Astrocyte of the cerebellum (primary cell): ENCODE data around the gene JPH3.

ENCODE experiments used
- DNase-seq: peaks from one replicate; pipeline ENCODE4 v3.0.0-alpha.2; 2011; ENCODE audit warnings: low read depth
- H3K4me3 ChIP-seq: 2 replicates; pipeline ENCODE4 v1.5.1; 2011; ENCODE audit warnings: mild to moderate bottlenecking, low read depth, low read length, moderate library complexity
- in situ Hi-C: cut with HindIII; loops from 2 replicates; pipeline ENCODE4 v1.10.0; 2017; ENCODE audit warnings: low sequenced_read_pairs
- TF ChIP-seq, protein P1 (sequence below): IDR thresholded peaks from 2 replicates; pipeline ENCODE4 v1.5.1; 2012; ENCODE audit warnings: low read length, low read depth, moderate library complexity, mild to moderate bottlenecking; ENCODE audit errors: missing control alignments

Gene JPH3

DNA sequence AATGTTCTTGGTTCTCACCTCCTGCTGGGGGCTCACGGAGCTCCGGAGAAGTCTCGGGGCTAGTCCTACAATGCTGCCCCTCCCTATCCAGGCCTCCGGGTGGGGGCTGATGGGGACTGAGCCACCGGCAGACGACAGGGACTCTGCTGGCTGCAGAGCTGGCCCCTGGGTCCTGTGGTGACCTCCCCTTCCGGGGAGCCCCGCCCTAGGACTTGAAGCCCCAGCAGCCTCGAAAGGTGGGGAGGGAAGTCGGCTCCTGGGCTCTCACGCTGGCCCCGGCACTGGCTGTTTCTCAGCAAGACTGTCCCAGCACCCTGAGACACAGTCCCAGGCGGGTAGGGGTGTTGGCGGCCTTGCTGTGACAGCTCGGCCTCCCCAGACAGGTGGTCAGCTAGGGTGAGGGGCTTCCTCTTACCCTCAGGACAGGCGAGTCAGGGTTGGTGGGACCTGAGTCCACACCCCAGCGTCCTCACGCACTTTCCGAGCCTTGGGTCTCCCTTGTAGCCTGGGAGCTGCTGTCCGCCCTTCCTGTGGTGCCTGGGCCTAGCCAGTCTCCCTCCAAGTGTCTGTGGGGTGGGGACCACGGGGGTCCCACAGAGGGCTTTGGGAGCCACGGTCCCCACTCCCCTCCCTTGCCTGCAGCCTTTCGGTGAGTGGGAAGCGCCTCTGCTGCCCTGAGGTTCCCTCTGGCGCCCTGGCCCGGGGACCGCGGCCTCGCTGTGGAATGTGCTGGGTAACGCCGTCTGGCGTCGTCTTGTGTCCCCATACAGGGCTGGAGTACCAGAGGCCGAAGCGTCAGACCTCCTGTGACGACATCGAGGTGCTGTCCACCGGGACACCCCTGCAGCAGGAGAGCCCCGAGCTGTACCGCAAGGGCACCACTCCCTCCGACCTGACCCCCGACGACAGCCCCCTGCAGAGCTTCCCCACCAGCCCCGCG, 86.8 kb downstream of the JPH3 start:
- TF ChIP-seq, protein P1, sequence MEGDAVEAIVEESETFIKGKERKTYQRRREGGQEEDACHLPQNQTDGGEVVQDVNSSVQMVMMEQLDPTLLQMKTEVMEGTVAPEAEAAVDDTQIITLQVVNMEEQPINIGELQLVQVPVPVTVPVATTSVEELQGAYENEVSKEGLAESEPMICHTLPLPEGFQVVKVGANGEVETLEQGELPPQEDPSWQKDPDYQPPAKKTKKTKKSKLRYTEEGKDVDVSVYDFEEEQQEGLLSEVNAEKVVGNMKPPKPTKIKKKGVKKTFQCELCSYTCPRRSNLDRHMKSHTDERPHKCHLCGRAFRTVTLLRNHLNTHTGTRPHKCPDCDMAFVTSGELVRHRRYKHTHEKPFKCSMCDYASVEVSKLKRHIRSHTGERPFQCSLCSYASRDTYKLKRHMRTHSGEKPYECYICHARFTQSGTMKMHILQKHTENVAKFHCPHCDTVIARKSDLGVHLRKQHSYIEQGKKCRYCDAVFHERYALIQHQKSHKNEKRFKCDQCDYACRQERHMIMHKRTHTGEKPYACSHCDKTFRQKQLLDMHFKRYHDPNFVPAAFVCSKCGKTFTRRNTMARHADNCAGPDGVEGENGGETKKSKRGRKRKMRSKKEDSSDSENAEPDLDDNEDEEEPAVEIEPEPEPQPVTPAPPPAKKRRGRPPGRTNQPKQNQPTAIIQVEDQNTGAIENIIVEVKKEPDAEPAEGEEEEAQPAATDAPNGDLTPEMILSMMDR, result no peak
- in situ Hi-C loops, result no loop called here
- H3K4me3 ChIP-seq, result no peak overlapping the region
- DNase-seq, result no peak

DNA sequence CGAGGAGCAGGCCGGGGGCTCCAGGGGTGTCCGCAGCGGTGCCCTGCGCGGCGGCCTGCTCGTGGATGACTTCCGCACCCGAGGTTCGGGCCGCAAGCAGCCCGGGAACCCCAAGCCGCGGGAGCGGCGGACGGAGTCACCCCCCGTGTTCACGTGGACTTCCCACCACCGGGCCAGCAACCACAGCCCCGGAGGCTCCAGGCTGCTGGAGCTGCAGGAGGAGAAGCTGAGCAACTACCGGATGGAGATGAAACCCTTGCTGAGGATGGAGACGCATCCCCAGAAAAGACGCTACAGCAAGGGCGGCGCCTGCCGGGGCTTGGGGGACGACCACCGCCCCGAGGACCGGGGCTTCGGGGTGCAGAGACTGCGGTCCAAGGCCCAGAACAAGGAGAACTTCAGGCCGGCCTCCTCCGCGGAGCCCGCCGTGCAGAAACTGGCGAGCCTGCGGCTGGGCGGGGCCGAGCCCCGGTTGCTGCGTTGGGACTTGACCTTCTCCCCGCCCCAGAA, 87.7 kb downstream of the JPH3 start:
- no peak for DNase-seq
- TF ChIP-seq, protein P1, result no peak
- no peak overlapping the region for H3K4me3 ChIP-seq
- in situ Hi-C loops, result no loop called here

DNA sequence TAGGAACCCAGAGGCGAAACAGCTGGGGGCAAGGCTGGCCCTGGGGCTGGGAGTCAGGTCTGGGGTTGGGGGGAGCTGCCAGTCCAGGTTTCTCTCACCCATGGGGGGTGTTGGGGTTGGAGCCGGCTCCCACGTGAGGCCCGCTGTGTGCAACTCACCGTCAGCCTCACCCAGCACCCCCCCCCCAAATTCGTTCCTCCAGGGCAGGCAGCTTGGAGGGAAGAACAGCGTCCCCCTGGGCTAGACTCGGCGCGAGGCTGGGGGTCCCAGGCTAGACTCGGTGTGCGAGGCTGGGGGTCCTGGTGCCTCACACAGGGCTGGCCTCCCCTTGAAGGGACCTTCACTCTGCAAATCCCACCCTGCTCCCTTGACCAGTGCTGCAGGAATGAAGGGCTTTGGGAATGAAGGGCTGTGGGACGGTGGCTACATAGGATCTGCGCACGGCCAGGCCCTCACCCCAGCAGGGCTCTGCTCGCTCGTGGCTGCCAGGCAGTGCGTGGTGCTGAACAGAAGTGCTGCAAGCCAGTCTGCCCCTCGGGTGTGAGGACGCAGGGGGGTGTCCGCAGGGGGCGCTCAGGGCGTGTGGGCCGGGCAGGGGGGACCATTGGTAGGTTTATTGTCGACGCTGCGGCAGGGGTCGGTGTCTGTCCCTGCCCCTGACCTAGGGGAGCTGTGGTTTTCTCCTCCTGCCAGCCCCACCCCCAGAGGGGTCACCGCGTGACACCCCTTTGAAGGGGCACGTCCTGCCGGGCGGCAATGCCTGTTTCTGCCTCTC, 88.8 kb downstream of the JPH3 start:
- DNase-seq, result no peak
- H3K4me3 ChIP-seq, result no peak overlapping the region
- in situ Hi-C loops, result no loop called here
- TF ChIP-seq, protein P1, result no peak

DNA sequence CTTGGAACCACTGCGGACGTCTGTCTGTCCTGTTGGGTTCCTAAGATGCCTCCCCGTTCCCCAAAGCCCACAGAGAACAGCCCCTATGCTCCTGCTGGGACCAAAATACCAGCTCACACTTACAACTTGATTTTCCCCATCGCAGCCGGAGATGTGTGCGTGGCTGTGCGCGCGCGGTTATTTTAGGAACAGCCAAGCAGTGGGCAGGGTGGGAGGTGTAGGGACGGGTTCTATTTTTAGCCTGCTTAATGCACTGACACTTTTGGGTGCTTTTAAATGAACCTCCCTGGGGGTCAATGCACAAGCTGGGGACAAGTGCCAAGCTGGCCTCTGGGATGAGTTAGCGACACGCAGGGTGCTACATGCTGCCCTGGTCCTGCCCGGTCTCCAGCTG, 89.4 kb downstream of the JPH3 start:
- no peak overlapping the region for H3K4me3 ChIP-seq
- TF ChIP-seq, protein P1, result no peak
- DNase-seq, result no peak
- in situ Hi-C loops, result no loop called here

DNA sequence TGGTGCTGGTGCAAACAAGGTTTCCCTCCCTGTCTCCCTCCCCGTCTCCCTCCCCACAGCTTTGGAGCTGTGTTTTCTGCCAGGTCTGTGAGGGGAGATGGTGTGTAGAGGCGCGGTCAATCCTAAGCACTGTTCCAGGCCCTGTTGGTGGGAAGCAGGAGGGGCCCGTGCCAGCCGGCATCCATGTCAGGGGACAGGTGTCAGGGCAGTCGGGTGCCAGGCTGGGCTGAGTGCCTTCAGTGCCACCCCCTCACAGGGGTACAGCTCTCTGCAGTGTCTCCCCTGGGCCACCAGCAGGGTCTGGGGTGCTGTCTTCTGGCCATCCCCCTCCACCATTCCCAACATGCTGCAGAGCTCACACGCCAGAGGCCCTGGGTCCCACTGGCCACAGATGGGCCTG, 89.9 kb downstream of the JPH3 start:
- in situ Hi-C loops, result no loop called here
- no peak for DNase-seq
- TF ChIP-seq, protein P1, result no peak
- no peak overlapping the region for H3K4me3 ChIP-seq

DNA sequence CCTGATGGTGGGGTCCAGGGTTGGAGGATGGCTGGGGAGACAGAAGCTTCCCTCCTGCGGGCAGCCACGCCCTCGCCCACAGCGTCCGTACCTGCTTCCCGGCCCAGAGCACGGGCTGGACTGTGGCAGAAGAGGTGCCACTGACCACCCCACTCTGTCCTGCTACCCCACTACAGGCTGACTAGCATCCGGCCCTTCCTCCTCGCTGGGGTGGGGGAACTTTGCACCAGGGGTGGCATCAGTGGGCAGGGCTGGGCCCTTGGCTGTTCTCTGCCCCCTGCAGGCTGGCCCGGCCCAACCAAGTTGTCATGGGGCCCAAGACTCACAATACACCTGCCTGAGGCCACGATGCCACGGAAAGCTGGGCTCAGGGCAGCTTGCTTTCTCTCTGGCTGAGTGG, 90.4 kb downstream of the JPH3 start:
- in situ Hi-C loops, result no loop called here
- DNase-seq, result no peak
- TF ChIP-seq, protein P1, result no peak
- H3K4me3 ChIP-seq, result no peak overlapping the region
